OCI-LY1 (cell line): ENCODE data around the gene ITIH1.

ENCODE experiments used
- EZH2 ChIP-seq: fragments of 200-600 bp; sonication (generic), shearing (Covaris generic); IDR thresholded peaks from 2 replicates; pipeline ENCODE4 v1.8.0; 2017; ENCODE audit warnings: borderline replicate concordance, mixed run types, mild to moderate bottlenecking, antibody characterized with exemption, low read length, moderate library complexity, mixed read lengths
- TF ChIP-seq, protein P1 (sequence below): fragments of 200-600 bp; sonication (generic), shearing (Covaris generic); IDR thresholded peaks from 2 replicates; pipeline ENCODE4 v1.5.1; 2017; ENCODE audit warnings: mild to moderate bottlenecking, antibody characterized with exemption, low read length, moderate library complexity, mixed read lengths

DNA sequence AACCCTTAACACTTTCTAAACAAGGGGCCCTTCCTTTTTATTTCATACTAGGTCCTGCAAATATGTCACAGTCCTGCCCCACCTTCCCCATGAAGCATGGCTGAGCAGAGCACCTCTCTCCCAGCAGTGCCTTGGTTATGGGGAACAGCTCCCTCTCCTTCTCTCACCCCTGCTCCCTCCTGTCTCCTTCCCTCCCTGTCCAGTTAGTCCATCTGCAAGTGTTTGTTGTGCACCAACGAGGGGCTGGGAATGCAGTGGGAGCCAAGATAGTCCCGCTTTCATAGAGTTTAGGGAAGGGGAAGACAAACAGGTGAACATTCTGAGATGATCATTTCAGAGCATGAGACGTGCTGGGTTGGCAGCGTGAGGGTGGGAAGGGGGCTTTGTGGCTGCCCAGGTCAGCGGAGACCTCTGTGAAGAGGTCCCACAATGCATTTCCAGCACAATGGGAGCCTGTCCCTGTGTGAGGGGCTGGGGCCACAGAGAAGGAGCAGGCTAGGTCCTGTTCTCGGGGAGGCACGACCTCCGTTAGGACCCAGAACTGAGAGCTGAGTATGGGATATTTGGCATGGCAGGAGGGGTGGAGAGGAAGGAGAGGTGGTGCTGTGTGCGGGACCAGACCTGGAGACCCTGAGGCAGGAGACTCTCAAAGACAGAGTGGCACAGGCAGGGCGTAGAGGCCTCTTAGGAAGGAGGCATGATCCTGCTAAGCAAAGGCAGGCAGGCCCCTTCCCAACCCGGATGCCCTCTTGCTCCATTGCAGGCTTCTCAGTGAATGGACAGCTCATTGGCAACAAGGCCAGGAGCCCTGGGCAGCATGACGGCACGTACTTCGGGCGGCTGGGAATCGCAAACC, 11.7 kb downstream of the ITIH1 start:
- TF ChIP-seq, protein P1, sequence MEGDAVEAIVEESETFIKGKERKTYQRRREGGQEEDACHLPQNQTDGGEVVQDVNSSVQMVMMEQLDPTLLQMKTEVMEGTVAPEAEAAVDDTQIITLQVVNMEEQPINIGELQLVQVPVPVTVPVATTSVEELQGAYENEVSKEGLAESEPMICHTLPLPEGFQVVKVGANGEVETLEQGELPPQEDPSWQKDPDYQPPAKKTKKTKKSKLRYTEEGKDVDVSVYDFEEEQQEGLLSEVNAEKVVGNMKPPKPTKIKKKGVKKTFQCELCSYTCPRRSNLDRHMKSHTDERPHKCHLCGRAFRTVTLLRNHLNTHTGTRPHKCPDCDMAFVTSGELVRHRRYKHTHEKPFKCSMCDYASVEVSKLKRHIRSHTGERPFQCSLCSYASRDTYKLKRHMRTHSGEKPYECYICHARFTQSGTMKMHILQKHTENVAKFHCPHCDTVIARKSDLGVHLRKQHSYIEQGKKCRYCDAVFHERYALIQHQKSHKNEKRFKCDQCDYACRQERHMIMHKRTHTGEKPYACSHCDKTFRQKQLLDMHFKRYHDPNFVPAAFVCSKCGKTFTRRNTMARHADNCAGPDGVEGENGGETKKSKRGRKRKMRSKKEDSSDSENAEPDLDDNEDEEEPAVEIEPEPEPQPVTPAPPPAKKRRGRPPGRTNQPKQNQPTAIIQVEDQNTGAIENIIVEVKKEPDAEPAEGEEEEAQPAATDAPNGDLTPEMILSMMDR, result no peak
- TF ChIP-seq EZH2, result no peak
